A172 (cell line): ENCODE measurements around the gene SLC35F3. TPM values are rescaled to one million over a fixed set of nuclear protein-coding genes. Genes with fewer than 3 reads are reported as not detected.
"Not testable (repeated sequence)": the region's sequence is repeated elsewhere in the genome, so short reads cannot be mapped to it uniquely, and the experiment has no call there.

Experiments used
- DNase-seq: peaks from one replicate; pipeline ENCODE4 v3.0.0-alpha.2; 2015; ENCODE audit warnings: low spot score
- total RNA-seq: library from RNA; depleted of rRNA; stranded (reverse); fragments of >200 nt; shearing (Covaris generic); gene quantifications from 2 replicates; pipeline ENCODE4 v1.2.3, GENCODE V29; 2014

The SLC35F3 gene
- total RNA-seq, 1 experiment from 2014 or later = not detected

DNA sequence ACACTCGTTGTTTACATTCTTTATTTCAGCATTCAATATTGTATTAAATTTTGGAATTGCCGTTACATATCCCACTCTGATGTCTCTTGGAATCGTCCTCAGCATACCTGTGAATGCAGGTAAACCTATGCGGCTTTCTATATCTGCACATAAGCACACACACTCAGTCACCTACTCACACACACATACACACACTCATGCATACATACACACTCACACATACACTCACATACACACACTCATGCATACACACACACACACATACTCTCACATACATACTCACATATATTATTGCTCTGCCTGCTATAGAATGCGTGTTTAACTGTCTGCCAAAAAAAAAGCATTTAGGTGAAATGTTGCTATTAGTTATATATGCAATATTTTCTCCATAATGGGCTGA, 415.6 kb downstream of the SLC35F3 start:
- no peak for DNase-seq

DNA sequence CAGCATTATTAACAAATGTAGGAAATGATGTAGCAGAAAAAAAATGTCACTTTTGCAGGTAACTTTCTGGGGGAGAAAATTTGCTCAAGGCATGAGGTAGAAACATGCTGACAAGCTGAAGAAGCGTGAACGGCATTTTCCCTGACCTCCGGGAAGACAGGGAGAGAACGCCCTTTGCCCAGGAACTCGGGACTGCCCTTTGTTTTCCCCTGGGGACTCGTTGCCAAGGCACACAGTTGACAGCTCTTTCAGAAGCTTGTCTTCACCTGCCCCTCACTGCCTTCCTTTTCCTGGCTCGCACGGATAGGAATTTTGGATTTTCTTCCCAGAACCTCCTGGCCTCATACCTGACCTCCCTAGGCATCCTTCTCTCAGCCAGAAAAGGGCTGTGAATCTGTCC, 416.1 kb downstream of the SLC35F3 start:
- DNase-seq = no peak

DNA sequence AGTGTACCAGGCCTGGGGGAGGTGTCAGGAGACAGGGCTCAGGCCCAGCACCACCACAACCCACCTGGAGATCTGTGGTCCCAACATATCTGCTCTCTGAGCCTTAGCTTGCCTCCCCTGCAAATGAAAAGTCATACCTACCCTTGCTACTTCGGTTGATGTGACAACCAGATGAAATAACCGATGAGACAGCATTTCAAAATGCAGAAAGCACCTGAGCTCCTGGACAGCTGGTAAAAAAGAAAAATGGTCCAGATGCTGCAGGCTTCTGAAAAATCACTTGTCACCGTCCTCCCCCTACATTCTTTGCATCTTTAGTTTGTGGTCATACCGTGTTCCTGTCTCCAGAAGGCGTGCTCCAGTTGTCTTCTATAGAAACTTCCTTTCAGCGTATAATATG, 416.8 kb downstream of the SLC35F3 start:
- no peak for DNase-seq

DNA sequence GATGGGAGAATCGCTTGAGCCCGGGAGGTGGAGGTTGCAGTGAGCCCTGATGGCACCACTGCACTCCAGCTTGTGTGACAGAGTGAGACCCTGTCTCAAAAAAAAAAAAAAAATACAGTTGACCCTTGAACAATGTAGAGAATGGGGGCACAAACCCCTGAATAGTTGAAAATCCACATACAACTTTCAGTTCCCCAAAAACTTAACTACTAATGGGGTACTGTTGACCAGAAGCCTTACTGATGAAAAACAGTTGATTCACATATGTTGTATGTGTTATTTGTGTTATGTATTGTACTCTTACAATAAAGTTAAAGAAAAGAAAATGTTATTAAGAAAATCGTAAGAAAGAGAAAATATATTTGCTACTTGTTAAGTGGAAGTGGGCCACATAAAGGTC, 417.6 kb downstream of the SLC35F3 start:
- no peak for DNase-seq

DNA sequence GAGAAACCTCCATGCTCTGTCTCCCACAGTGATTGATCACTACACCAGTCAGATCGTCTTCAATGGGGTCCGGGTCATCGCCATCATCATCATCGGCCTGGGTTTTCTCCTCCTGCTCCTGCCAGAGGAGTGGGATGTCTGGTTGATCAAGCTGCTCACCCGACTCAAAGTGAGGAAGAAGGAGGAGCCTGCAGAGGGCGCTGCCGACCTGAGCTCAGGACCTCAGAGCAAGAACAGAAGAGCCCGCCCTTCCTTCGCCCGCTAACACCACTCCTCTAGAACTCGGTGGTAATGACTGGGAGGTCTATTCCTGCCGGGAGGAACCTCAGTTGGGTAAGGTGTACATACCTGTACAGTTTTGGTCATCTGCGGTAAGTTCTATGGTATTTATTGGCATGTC, 418.5 kb downstream of the SLC35F3 start:
- DNase-seq = peak; percentile 25

DNA sequence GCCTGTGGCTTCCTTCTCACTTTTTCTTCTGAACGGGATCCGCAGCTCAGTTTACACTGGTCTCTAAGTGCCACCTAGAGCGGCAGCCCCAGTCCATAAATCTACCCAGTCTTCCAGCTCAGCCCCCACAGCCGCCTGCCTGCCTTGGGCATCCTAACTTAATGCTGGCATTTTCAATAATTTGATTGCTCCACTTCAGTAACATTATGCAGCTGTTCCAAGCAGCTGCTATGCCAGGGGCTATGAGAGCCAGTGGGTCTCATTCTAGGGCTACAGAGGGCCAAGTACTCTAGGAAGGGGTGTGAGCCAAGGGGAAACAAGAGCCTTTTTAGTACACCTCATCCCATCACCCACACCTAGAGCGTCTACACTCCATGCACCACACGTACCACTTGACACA, 420.3 kb downstream of the SLC35F3 start:
- DNase-seq = no peak

DNA sequence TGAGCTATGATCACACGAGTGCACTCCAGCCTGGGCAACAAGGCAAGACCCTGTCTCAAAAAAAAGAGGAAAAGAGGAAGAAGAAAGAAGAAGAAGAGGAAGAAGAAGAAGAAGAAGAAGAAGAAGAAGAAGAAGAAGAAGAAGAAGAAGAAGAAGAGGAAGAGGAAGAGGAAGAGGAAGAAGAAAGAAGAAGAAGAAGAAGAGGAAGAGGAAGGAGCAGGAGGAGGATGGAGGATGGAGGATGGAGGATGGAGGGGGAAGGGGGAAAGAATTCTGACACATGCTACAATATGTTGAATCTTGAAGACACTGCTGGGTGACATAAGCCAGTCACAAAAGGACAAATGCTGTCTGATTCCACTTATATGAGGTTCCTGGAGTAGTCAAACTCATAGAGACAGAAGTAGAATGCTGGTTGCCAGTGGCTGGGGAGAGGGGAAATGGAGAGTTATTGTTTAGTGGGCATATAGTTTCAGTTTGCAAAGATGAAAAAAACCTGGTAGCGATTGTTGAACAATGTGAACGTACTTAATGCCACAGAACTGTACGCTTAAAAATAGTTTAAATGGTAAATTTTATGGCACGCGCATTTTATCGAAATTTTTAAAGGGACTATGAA, 421.5 kb downstream of the SLC35F3 start:
- DNase-seq = no peak

DNA sequence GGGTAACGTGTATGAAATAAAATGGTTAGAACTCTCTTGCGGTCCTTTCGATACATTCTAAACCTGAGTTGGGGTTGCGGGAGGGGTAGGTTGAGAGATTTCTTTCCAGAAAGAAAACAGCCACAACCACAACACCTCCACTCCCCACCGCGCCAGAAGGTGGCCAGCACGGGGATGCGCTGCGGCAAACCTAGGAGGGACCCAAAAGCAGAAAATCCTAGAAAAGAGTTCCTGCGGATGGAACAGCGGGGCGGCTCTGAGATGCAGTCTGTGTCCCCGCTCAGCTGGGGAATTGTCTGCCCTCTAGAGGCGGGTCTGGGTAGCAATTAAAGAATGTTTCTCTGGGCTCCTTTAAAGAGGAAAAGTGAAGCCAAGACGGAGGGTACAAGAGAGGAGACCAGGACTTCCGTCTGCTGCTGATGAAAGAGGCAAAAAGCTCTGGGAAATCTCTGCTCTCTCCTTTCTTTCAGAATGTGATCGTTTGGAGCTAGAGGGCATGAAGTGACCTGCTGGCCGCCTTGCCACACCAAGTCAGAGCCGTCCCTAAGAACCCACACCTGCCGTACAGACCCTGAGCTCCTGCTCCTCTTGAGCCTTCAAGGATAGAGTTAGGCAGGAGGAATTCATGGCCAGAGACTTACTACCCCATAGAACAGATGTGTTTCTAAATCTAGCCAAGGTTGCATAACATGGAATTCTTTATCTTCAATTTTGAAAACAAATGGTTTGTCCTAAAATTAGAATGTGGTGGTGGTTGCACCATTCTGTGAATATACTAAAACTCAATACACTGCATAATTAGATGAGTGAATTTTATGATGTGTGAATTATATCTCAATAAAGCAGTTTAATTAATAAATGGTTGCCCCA, 422.3 kb downstream of the SLC35F3 start:
- DNase-seq = peak; percentile 62

DNA sequence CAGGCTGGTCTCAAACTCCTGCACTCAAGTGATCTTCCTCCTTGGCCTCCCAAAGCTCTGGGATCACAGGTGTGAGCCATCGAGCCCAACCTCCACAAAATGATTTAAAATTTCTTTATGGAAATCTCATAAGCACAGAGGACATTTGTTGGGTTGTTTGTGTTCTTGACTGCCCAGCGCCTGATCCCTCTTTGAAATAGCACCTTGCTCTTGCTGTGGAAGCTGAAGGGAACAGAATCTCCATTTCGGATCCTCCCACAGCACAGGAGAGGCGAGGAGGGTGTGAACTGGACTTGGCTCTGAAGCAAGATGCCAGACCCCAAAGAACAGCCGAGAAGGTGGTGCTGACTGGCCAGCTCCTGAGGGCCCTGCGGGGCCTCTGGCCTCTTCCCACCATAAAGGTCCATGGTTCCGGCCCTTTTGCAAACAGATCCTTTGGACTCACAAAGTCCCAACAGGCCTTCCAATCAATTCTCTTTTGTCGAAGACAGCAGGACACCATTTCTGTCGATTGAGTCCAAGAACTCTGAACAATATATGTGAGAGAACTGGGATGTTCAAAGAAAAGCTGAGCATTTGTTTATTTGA, 423.2 kb downstream of the SLC35F3 start:
- no peak for DNase-seq

DNA sequence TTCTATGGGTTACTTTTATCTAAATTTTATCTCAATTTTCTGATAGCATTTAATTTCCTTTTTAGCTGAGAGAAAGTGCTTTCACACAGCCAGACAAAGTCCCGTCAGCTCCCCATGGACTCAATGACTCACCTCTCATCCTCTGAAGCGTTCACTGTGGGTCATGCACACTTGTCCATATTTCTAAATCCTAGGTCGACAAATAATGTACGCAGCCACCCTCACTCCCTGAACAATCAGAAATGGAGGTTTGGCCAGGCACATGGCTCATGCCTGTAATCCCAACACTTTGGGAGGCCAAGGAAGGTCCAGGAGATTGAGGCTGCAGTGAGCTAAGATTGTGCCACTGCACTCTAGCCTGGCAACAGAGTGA, 426.4 kb downstream of the SLC35F3 start:
- DNase-seq = no peak

DNA sequence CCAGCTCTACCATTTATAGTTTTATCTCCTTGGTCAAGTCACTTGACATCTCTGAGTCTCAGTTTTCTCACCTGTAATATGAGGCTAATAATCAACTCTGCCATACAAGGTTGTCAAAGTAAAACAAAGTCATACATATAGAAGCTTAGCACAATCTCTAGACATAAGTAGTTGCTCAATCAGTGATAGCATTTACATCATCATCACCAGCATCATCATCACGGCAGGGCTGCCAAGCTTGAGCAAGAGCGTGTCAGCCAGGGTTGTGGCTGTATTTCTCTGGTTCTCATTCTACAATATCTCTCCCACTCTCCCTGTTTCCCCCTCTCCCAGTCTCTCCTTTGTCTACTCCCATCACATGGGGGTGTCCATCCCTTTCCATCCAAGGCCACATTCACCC, 427.0 kb downstream of the SLC35F3 start:
- no peak for DNase-seq

DNA sequence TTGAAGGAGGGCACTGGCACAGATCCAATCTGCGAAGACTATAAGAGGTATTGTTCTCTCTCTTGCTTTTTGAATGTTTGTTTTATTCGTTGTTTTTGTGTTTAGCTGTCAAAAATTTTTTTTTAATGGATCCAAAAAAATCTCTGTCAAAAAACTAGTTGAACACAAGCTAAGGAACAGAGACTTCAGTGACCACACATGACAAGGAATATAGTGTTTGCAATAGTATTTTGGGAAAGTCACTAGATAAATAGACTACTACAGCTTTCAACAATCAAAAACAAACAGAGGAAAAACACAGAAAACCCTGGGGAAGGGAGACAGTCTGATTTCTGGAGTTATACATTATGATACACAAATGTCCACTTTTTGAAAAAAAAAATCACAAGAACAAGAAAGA, 431.9 kb downstream of the SLC35F3 start:
- no peak for DNase-seq

DNA sequence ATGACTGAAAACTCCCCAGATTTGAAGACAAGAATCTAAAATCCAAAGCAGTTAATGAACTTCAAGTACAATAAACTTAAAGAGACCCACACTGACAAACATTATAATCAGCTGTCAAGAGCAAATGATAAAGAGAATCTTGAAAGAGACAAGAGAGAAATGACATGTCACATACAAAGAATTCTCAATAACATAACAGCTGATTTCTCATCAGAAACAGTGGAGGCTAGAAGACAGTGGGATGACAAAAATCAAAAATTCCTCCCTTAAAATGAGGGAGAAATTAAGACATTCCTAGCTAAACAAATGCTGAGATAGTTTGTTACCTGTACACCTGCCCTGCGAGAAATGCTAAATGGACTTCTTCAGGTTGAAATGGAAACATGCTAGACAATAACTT, 432.8 kb downstream of the SLC35F3 start:
- DNase-seq = no peak

DNA sequence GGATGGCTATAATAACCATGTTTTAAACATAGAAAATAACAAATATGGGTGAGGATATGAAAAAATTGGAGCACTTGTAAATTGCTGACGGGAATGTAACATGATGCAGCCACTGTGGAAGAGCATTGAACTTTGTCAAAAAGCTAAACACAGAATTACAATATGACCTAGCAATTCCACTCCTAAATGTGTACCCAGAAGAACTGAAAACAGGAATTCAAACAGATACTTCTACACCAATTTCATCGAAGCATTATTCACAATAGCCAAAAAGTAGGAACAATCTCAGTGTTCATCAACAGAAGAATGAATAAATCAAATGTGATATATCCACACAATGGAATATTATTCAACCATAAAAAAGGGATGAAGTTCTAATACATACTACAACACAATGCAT, 436.1 kb downstream of the SLC35F3 start:
- no peak for DNase-seq

DNA sequence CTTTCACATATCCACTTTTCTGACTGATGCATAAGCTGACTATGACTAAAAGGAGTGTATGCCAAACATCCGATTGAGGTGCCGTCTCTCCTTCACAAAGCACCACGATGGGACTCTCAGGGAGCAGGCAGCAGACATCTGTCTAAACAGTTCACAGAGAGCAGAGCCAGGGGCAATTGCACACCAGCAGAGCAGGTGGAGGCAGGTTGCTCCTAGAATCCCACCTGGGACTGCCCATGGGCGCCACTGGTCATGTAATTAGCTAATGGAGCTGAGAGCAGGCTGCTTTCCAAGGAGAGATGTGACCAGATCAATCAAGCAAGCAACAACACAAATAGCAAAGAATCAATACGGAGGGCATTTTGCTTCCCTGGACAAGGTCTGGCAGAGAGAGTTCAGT, 438.3 kb downstream of the SLC35F3 start:
- no peak for DNase-seq

DNA sequence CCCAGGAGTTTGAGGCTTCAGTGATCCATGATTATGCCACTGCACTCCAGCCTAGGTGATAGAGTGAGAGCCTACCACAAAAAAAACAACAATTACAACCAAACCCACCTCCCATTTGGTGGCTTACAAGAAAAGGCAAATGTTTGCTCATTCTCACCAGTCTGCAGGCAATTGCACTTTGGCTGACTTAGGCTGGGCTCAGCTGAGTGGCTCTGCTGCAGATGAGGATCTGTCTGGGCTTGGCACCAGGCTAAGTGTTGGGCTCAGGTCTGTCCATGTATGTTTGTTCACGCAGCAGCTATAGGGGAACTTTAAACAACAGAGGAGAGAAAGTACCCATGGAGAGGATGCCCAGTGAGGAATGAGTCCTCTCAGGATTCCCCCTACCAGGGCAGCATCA, 440.8 kb downstream of the SLC35F3 start:
- DNase-seq = no peak

DNA sequence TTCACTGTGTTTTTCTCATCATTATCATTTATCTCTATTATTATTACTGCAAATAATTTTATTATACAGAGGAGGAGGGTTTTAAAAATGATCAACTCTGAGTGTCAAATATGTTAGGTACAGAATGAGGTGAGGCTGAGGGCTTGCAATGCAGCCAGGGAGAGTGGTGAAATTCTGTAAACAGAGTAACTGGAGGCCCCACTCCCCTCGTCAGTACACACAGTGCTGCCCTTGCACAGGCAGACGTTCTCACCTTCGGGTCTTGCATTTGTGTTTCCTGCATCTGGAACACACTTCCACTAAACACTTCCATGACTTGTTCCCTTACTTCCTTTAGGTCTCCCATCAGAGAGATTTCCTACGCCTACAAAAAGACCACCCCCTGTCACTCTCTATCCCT, 444.5 kb downstream of the SLC35F3 start:
- no peak for DNase-seq

DNA sequence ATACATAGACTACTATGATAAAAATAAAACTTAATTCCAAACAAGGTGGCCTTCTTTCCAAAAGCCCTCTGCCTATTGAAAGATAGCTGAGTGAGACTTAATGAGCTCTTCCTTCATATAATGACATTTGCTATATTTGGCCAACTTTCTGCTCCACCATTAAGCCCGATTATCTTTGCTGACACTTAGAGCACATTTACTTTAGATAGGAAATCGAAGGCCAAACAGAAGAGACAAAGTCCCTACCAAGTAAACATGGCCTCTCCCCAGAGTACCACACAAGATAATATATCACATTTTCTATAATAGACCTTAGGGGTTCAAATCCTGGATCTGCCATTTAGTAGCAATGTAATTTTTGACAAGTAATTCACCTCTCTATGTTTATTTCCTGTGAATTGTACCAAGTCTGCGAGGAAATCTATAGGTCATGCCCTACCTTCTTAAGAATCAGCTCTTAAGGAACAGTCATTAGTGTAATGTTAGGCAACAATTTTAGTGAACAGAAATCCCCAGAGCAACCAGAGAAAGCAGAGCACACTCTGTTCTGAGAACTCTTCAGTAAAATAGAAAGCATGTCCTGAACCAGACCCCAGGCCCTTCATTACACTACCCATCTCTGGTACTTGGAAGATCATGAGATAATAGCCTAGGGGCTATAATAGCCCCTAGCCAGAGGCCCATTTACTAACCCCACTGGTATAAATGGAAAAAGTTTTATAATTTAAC, 451.5 kb downstream of the SLC35F3 start:
- DNase-seq = no peak

DNA sequence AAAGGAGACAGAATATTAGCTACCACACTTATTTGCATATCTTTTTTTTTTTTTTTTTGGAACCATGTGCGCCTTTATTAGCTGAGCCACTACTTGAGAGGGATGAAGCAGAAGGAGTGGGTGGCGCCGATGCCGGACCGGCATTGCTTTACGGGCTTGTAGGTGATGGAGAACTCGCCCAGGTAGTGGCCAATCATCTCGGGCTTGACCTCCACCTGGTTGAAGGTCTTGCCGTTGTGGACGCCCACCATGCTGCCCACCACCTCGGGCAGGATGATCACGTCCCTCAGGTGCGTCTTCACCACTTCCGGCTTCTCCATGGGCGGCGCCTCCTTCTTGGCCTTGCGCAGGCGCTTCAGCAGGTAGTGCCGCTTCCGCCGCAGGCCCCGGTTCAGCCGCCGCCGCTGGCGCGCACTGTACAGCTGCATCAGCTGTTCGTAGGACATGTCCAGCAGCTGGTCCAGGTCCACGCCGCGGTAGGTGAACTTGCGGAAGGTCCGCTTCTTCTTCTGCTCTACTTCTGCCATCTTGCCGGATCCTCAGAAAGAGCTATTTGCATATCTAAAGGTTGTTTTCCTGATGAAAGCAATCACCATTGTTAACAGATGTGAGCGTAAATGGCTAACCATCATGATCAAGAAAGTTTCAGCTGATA, 452.3 kb downstream of the SLC35F3 start:
- DNase-seq = not testable (repeated sequence)

DNA sequence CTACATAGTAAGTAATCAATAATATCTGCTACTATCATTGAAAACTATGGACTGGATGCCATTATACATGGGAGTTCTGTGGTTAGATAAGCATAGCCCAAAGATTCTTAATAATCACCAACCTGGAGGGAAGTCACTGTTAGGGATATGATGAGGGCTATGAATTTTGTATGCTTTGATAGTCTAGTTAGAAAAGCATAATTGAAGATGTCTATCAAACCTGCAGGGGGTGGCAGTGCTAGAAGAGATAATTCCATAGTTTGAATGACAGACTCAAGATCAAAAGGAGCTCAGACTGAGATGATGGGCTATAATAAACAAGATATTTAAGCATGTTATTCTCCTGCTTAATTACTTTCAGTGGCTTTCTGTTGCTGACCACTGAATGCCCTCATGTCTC, 453.4 kb downstream of the SLC35F3 start:
- DNase-seq = no peak

DNA sequence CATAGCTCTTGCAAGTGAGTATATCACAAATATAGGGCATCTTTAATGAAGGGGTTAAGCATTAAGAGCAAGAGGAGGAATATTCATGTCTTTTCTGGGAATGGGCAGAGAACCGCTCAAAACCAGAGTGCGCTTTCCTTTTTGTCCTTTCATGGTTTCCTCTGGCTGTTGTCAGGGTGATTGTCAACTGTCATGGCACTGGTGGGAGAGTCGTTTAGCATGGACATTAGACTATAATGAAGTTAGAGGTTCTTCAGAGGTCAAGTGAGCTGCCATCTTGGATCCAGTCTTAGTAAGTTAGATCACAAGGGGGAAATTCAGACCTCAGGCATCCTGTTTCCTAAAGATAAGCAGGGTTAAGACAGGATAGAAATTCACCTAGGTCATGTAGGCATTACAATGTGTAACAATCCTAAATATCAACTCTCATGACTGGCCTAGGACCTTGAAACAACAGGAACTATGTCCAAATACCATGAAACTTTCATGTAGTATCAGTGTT, 456.7 kb downstream of the SLC35F3 start:
- no peak for DNase-seq

DNA sequence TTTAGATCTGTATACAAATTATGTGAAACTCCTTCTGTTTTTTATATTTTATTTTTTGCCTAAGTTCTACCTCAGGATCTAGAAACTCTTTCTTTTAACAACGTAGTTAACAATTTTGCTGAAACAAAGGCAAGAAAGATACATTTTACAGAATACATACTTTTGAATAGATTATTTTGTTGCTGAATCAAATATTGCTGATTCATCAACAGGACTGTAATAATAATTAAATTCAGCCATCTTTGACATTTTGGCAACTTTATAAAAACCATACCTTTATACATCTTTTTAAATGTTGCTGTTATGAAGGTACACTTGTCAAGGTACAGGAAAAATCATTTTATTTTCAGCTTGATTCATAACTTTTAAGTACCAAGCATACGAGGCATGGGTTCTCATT, 458.1 kb downstream of the SLC35F3 start:
- no peak for DNase-seq
